ENCODE data around the gene SPANXN3. TPM values are rescaled to one million over a fixed set of nuclear protein-coding genes. Genes with fewer than 3 reads are reported as not detected.

Gene SPANXN3
- total RNA-seq, 1 donor from 2014 or later: not detected

DNA sequence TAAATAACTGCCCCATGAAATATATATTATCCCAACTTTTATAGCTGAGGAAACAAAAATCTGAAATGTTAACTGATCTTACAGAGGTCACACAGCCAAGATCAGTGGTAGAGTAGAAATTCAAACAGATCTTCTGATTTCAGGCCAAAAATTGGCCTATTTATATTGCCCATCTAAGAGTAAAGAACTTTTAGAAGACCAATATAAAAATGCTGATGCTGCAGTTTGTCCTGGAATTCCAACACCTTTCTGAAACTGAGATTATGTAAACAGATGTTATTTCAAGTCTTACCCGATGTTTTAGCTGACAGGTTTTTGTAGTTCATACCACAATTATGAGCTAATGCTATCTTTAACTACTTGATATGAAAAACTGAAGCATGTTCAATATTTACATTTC, 51.1 kb downstream of the SPANXN3 start:
- H3F3A ChIP-seq (ENCODE audit: low read depth): no peaks in the 10 kb centered on the region
- Mint-ChIP-seq H3K27ac (no peak overlapping the region), H3K4me3 (no peak overlapping the region), H3K27me3 (ENCODE audit: insufficient read depth, low read depth) (peaks cover 3% of the 10 kb centered on the region), H3K9me3 (peaks cover 9% of the 10 kb centered on the region), H3K36me3 (no peaks in the 10 kb centered on the region), H3K4me1 (no peaks in the 10 kb centered on the region)
- H2AFZ ChIP-seq (replicated peaks): no peak overlapping the region
- no peak overlapping the region for H3K9ac ChIP-seq
- H3K27ac ChIP-seq: no peak overlapping the region
- H4K20me1 ChIP-seq (ENCODE audit: low read depth): no peaks in the 10 kb centered on the region
- H3K4me3 ChIP-seq: no peak overlapping the region
- TF ChIP-seq EZH2 (IDR thresholded peaks at IDR 0.05): no peak
- no peak for TF ChIP-seq EZH2phosphoT487 (IDR thresholded peaks at IDR 0.05)
- TF ChIP-seq, protein P1, sequence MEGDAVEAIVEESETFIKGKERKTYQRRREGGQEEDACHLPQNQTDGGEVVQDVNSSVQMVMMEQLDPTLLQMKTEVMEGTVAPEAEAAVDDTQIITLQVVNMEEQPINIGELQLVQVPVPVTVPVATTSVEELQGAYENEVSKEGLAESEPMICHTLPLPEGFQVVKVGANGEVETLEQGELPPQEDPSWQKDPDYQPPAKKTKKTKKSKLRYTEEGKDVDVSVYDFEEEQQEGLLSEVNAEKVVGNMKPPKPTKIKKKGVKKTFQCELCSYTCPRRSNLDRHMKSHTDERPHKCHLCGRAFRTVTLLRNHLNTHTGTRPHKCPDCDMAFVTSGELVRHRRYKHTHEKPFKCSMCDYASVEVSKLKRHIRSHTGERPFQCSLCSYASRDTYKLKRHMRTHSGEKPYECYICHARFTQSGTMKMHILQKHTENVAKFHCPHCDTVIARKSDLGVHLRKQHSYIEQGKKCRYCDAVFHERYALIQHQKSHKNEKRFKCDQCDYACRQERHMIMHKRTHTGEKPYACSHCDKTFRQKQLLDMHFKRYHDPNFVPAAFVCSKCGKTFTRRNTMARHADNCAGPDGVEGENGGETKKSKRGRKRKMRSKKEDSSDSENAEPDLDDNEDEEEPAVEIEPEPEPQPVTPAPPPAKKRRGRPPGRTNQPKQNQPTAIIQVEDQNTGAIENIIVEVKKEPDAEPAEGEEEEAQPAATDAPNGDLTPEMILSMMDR (IDR thresholded peaks at IDR 0.05): no peak
- no peak for DNase-seq (ENCODE audit: low spot score)
- H3K27me3 ChIP-seq: no peaks in the 10 kb centered on the region
- no peaks in the 10 kb centered on the region for H3K36me3 ChIP-seq
- H3K79me2 ChIP-seq (ENCODE audit: low read depth): no peaks in the 10 kb centered on the region
- no peaks in the 10 kb centered on the region for H3K4me1 ChIP-seq
- no peaks in the 10 kb centered on the region for H3K9me3 ChIP-seq (ENCODE audit: low read depth)
- H3K4me2 ChIP-seq: no peak overlapping the region

DNA sequence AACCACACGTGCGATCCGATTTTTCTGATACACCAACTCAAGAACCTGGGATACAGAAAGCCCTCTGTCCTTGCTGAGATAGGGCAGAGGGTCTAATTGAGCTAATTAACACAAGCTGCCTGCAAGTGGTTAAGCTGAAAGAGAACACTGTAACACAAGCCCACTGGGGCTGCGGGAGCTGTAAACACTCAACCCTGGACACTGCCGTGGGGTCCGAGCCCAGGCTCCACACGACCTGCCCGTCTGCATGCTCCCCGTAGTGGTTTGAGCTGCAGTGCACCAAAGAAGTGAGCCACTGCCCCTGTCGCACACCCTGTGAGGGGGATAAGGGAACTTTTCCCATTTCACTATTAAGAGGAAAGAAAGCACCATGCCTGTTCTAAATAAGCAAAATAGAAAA, 54.6 kb downstream of the SPANXN3 start:
- H3K27me3 ChIP-seq: no peaks in the 10 kb centered on the region
- H3K27ac ChIP-seq: no peak overlapping the region
- H4K20me1 ChIP-seq (ENCODE audit: low read depth): no peaks in the 10 kb centered on the region
- Mint-ChIP-seq H3K27me3 (ENCODE audit: insufficient read depth, low read depth) (peaks cover 5% of the 10 kb centered on the region), H3K36me3 (no peaks in the 10 kb centered on the region), H3K9me3 (peaks cover 4% of the 10 kb centered on the region), H3K4me1 (no peaks in the 10 kb centered on the region), H3K27ac (no peak overlapping the region), H3K4me3 (no peak overlapping the region)
- no peak overlapping the region for H2AFZ ChIP-seq (replicated peaks)
- no peak overlapping the region for H3K4me2 ChIP-seq
- no peak overlapping the region for H3K9ac ChIP-seq
- H3K79me2 ChIP-seq (ENCODE audit: low read depth): no peaks in the 10 kb centered on the region
- H3F3A ChIP-seq (ENCODE audit: low read depth): no peaks in the 10 kb centered on the region
- TF ChIP-seq EZH2 (IDR thresholded peaks at IDR 0.05) (no peak), EZH2phosphoT487 (IDR thresholded peaks at IDR 0.05) (no peak)
- TF ChIP-seq, protein P1 (IDR thresholded peaks at IDR 0.05): no peak
- H3K4me3 ChIP-seq: no peak overlapping the region
- H3K4me1 ChIP-seq: no peaks in the 10 kb centered on the region
- no peaks in the 10 kb centered on the region for H3K9me3 ChIP-seq (ENCODE audit: low read depth)
- H3K36me3 ChIP-seq: no peaks in the 10 kb centered on the region
- DNase-seq (ENCODE audit: low spot score): no peak

DNA sequence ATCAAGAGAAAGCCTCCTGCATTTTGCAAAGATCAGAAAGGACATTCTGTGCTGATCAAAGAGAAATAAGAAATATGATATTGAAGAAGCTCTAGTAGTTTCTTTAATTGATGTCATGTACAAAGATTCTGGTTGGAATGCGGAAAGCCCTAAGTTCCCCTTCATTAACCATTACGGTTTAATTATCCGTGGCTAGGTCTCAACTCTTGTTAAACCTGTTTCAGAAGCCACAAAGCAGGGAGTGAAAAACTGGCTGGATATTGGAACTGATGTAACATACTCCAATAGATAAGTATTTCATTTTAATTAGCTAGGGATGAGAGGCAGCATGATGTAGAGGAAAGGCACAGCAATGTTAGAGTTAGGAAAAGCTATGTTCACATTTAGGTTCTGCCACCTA, 55.7 kb downstream of the SPANXN3 start:
- H3K4me1 Mint-ChIP-seq: no peaks in the 10 kb centered on the region
- H3K9me3 ChIP-seq (ENCODE audit: low read depth): no peaks in the 10 kb centered on the region
- H3K9me3 Mint-ChIP-seq: peaks cover 2% of the 10 kb centered on the region
- H3K4me2 ChIP-seq: no peak overlapping the region
- H3F3A ChIP-seq (ENCODE audit: low read depth): no peaks in the 10 kb centered on the region
- H3K27me3 Mint-ChIP-seq (ENCODE audit: insufficient read depth, low read depth): peaks cover 5% of the 10 kb centered on the region
- H2AFZ ChIP-seq (replicated peaks): no peak overlapping the region
- H3K9ac ChIP-seq: no peak overlapping the region
- H3K4me3 Mint-ChIP-seq: no peak overlapping the region
- H3K27ac ChIP-seq: no peak overlapping the region
- no peaks in the 10 kb centered on the region for H3K4me1 ChIP-seq
- no peak overlapping the region for H3K4me3 ChIP-seq
- no peaks in the 10 kb centered on the region for H3K27me3 ChIP-seq
- H3K27ac Mint-ChIP-seq: no peak overlapping the region
- TF ChIP-seq, protein P1 (IDR thresholded peaks at IDR 0.05): no peak
- TF ChIP-seq EZH2 (IDR thresholded peaks at IDR 0.05) (no peak), EZH2phosphoT487 (IDR thresholded peaks at IDR 0.05) (no peak)
- no peak for DNase-seq (ENCODE audit: low spot score)
- H3K36me3 ChIP-seq: no peaks in the 10 kb centered on the region
- H4K20me1 ChIP-seq (ENCODE audit: low read depth): no peaks in the 10 kb centered on the region
- no peaks in the 10 kb centered on the region for H3K36me3 Mint-ChIP-seq
- H3K79me2 ChIP-seq (ENCODE audit: low read depth): no peaks in the 10 kb centered on the region

Other genes with a start within 250 kb of the SPANXN3 start
- 7.7 and 8.3 TPM in 2 replicates for gene SLITRK4, start 118.6 kb upstream of the SPANXN3 start, total RNA-seq (ENCODE audit: low replicate concordance)
- not detected in 2 replicates for gene SPANXN2, start 203.3 kb upstream of the SPANXN3 start, total RNA-seq (ENCODE audit: low replicate concordance)

All from neural progenitor cell (in vitro differentiated cells).